Gastroesophageal sphincter (tissue), 3 donors: ENCODE data around the gene TRABD2B.

Experiments
- CTCF ChIP-seq, 4 experiments: fragments of 200-600 bp in 2 of 4; fragments of 450-650 bp in 2 of 4; sonication (generic) in 1 of 4; IDR thresholded peaks; one replicate each; pipeline ENCODE4 v1.5.1; 2017 to 2019; ENCODE audit warnings: antibody characterized with exemption in 4 of 4, mild to moderate bottlenecking in 2 of 4, moderate library complexity in 2 of 4
- EP300 ChIP-seq: sonication (generic); formaldehyde crosslinking; IDR thresholded peaks from one replicate; pipeline ENCODE4 v1.6.1; 2017; ENCODE audit warnings: antibody characterized with exemption, mild to moderate bottlenecking
- POLR2A ChIP-seq, 2 donors: fragments of 450-650 bp; IDR thresholded peaks; one replicate each; pipeline ENCODE4 v1.6.1; 2017; ENCODE audit warnings: antibody characterized with exemption in 2 of 2, mild to moderate bottlenecking in 2 of 2, moderate library complexity in 1 of 2
- POLR2AphosphoS5 ChIP-seq: sonication (generic); formaldehyde crosslinking; IDR thresholded peaks from one replicate; pipeline ENCODE4 v1.6.1; 2017; ENCODE audit warnings: antibody characterized with exemption

GRCh38 chr1:47772281-47772680, 224.9 kb downstream of the TRABD2B start:
- TF ChIP-seq CTCF (IDR thresholded peaks at IDR 0.05) (no peak), POLR2A (IDR thresholded peaks at IDR 0.05) (no peak), EP300 (no peak), POLR2AphosphoS5 (no peak)
